Parathyroid adenoma (tissue), 2 donors: ENCODE results near the gene AFF1.
"Not testable (repeated sequence)": the region's sequence is repeated elsewhere in the genome, so short reads cannot be mapped to it uniquely, and the experiment has no call there.

Experiments used
- H2AFZ ChIP-seq: fragments of 300-600 bp; sonication (generic); one replicate; pipeline ENCODE4 v1.7.0; 2017; ENCODE audit warnings: antibody characterized with exemption, mild to moderate bottlenecking
- H3K27ac ChIP-seq: fragments of 300-600 bp; sonication (generic); one replicate; pipeline ENCODE4 v1.7.0; 2017
- H3K27me3 ChIP-seq: fragments of 300-600 bp; sonication (generic); one replicate; pipeline ENCODE4 v1.7.0; 2017; ENCODE audit warnings: low read length; ENCODE audit not compliant: control insufficient read depth, insufficient read depth
- H3K36me3 ChIP-seq: fragments of 300-600 bp; sonication (generic); one replicate; pipeline ENCODE4 v1.7.0; 2017; ENCODE audit warnings: low read length; ENCODE audit not compliant: control insufficient read depth, insufficient read depth
- H3K4me1 ChIP-seq: fragments of 300-600 bp; sonication (generic); one replicate; pipeline ENCODE4 v1.7.0; 2017; ENCODE audit warnings: control low read depth
- H3K4me2 ChIP-seq: fragments of 300-600 bp; sonication (generic); one replicate; pipeline ENCODE4 v1.7.0; 2017; ENCODE audit warnings: low read length
- H3K4me3 ChIP-seq: fragments of 300-600 bp; sonication (generic); one replicate; pipeline ENCODE4 v1.7.0; 2017; ENCODE audit warnings: low read depth, low read length
- H3K79me2 ChIP-seq: fragments of 300-600 bp; sonication (generic); one replicate; pipeline ENCODE4 v1.7.0; 2017; ENCODE audit warnings: control low read depth
- H3K9ac ChIP-seq: fragments of 300-600 bp; sonication (generic); one replicate; pipeline ENCODE4 v1.7.0; 2017; ENCODE audit warnings: mild to moderate bottlenecking
- H3K9me3 ChIP-seq: fragments of 300-600 bp; sonication (generic); one replicate; pipeline ENCODE4 v1.7.0; 2017; ENCODE audit warnings: low read length; ENCODE audit not compliant: control insufficient read depth
- TF ChIP-seq, protein P1 (sequence below): fragments of 300-600 bp; sonication (generic); IDR thresholded peaks from one replicate; pipeline ENCODE4 v1.7.0; 2017; ENCODE audit warnings: antibody characterized with exemption, mild to moderate bottlenecking
- donor health status: primary hyperparathyroidism.

Gene AFF1

DNA sequence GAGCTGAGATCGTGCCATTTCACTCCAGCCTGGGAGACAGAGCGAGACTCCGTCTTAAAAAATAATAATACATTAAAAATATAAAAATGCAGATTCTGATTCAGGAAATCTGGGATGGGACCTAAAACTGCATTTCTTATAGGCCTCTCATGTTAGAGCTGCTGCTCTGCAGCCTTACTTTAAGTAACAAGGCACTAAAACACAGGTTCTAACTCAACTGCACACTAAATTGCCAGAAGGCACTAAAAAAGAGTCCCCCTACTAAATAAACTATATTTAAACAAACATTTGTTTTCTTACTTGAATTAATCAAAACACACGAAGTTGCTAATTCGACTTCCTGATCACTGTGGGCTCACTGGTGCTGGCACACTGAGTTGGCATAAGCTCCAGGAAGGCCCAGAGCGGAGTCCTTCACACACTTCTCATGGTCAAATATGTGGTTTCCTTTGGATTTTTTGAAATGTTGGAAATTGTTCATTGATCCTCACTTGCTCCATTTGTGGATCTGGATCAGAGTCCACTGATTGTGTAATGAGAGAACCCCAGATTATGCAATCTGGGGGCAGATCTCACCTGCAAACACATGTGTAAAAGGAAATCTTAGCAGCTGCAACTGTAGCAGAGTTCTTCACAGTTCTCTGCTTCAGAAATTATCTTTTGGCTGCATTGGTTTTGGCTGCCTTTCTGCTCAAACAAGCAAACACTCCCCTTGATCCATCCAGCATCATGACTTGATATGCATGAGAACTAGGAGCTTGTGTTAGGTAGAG, 59.3 kb downstream of the AFF1 start:
- Histone ChIP-seq H2AFZ (no peak overlapping the region), H3K27ac (no peak overlapping the region), H3K4me2 (no peak overlapping the region), H3K9ac (no peak overlapping the region), H3K4me3 (no peak overlapping the region), H3K27me3 (no peaks in the 10 kb centered on the region), H3K4me1 (no peaks in the 10 kb centered on the region), H3K79me2 (no peaks in the 10 kb centered on the region), H3K36me3 (no peaks in the 10 kb centered on the region), H3K9me3 (no peaks in the 10 kb centered on the region)
- TF ChIP-seq, protein P1, sequence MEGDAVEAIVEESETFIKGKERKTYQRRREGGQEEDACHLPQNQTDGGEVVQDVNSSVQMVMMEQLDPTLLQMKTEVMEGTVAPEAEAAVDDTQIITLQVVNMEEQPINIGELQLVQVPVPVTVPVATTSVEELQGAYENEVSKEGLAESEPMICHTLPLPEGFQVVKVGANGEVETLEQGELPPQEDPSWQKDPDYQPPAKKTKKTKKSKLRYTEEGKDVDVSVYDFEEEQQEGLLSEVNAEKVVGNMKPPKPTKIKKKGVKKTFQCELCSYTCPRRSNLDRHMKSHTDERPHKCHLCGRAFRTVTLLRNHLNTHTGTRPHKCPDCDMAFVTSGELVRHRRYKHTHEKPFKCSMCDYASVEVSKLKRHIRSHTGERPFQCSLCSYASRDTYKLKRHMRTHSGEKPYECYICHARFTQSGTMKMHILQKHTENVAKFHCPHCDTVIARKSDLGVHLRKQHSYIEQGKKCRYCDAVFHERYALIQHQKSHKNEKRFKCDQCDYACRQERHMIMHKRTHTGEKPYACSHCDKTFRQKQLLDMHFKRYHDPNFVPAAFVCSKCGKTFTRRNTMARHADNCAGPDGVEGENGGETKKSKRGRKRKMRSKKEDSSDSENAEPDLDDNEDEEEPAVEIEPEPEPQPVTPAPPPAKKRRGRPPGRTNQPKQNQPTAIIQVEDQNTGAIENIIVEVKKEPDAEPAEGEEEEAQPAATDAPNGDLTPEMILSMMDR: no peak

DNA sequence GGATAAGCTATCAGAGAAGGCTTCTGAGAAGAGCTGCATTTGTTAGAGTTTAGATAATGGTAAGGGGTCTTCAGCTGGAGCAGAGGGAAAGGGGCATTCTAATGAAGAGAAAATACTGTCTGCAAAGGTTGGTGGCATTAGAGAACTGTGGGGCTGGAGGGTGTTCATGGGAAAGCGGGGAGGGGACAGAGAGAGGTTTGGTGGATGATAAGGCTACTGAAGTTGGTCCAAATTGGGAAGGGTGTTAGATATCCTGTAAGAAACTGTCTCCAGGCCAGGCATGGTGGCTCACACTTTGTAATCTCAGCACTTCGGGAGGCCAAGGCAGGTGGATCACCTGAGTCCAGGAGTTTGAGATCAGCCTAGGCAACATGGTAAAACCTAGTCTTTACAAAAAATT, 59.9 kb downstream of the AFF1 start:
- Histone ChIP-seq H3K9me3 (no peaks in the 10 kb centered on the region), H3K36me3 (no peaks in the 10 kb centered on the region), H3K27ac (no peak overlapping the region), H3K4me2 (no peak overlapping the region), H3K79me2 (no peaks in the 10 kb centered on the region), H3K9ac (no peak overlapping the region), H3K4me3 (no peak overlapping the region), H3K27me3 (no peaks in the 10 kb centered on the region), H3K4me1 (no peaks in the 10 kb centered on the region), H2AFZ (no peak overlapping the region)
- TF ChIP-seq, protein P1: no peak

DNA sequence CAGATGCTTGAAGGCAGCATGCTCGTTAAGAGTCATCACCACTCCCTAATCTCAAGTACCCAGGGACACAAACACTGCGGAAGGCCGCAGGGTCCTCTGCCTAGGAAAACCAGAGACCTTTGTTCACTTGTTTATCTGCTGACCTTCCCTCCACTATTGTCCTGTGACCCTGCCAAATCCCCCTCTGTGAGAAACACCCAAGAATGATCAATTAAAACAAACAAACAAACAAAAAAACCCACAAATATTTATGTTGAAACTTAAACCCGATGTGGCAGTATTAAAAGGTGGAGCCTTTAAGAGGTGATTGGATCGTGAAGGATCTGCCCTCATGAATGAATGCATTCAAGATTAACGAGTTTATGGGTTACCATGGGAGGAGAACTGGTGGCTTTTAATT, 61.7 kb downstream of the AFF1 start:
- not testable (repeated sequence) for H2AFZ ChIP-seq, H3K9me3 ChIP-seq, H3K4me2 ChIP-seq, H3K9ac ChIP-seq, H3K27me3 ChIP-seq, H3K79me2 ChIP-seq, H3K4me3 ChIP-seq, H3K36me3 ChIP-seq, H3K27ac ChIP-seq, H3K4me1 ChIP-seq

DNA sequence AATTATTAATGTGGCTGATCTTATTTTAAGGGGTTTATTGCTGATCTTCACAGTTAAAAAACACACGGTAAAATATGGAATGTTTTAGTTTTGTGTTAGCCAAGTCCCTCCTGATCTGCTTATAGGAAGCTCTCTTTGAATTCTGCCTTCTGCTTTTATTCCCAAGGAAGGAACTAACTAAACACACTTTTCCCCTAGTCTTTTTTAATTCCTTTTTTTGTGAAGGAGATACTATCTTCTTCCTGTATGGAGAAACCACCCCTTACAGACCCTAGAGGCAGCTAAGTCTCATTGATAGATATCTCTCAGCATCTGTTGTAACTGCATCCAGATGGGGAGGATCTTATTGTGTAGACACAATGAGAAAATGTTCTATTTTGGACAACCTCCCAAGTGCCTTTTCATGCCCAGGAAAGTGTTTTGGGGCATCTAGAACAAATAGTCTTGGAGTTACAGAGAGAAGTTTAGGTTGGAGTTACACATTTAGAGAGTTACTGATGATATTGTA, 64.4 kb downstream of the AFF1 start:
- Histone ChIP-seq H3K4me2 (no peak overlapping the region), H3K36me3 (no peaks in the 10 kb centered on the region), H3K4me3 (no peak overlapping the region), H3K27me3 (no peaks in the 10 kb centered on the region), H3K79me2 (no peaks in the 10 kb centered on the region), H2AFZ (no peak overlapping the region), H3K9ac (no peak overlapping the region), H3K9me3 (no peaks in the 10 kb centered on the region), H3K4me1 (no peaks in the 10 kb centered on the region), H3K27ac (no peak overlapping the region)
- TF ChIP-seq, protein P1: no peak

DNA sequence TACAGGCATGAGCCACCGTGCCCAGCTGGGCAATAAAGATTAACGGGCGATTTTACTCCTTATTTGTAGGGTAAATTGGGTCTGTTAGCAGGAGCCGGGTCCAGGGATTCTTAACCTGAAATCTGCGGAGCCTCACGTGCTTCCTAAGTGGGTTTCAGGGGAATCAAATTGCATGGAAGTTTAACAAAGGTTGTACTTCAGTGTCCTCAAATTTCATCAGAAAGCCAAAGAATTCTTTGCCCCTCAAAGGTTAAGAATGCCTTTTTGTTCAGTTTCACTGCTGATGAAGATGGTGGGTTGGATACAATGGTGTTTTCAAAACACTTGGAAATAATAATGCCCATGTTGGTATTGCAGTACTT, 67.9 kb downstream of the AFF1 start:
- Histone ChIP-seq H3K27me3 (no peaks in the 10 kb centered on the region), H2AFZ (no peak overlapping the region), H3K36me3 (no peaks in the 10 kb centered on the region), H3K4me1 (peaks cover 5% of the 10 kb centered on the region), H3K4me2 (no peak overlapping the region), H3K4me3 (no peak overlapping the region), H3K9me3 (no peaks in the 10 kb centered on the region), H3K9ac (no peak overlapping the region), H3K79me2 (no peaks in the 10 kb centered on the region), H3K27ac (no peak overlapping the region)
- TF ChIP-seq, protein P1: no peak
